Calu3 (cell line): ENCODE measurements around the gene IL1RL2. TPM values are rescaled to one million over a fixed set of nuclear protein-coding genes. Genes with fewer than 3 reads are reported as not detected.

Source experiments
- BruUV-seq: library from RNA; stranded (reverse); fragments of 400-500 nt; replicated peaks from 2 replicates; lab custom pipeline; 2021; lab: Mats Ljungman, UMichigan
- CTCF ChIA-PET: fragments of 300-600 bp; sonication (Branson Sonifier 250); formaldehyde crosslinking; loops from one replicate; lab custom pipeline; 2022; ENCODE audit warnings: antibody characterized with exemption; lab: Charles Lee
- DNase-seq: peaks from one replicate; pipeline ENCODE4 v3.0.0; 2022
- H3K27ac Mint-ChIP-seq: one replicate; pipeline ENCODE4 v1.8.0; 2022; ENCODE audit warnings: mixed read lengths; ENCODE audit not compliant: unreplicated experiment
- H3K27me3 Mint-ChIP-seq: one replicate; pipeline ENCODE4 v1.8.0; 2022; ENCODE audit warnings: mixed read lengths; ENCODE audit not compliant: unreplicated experiment
- H3K36me3 Mint-ChIP-seq: one replicate; pipeline ENCODE4 v1.8.0; 2022; ENCODE audit warnings: mild to moderate bottlenecking, moderate library complexity, mixed read lengths; ENCODE audit not compliant: insufficient read depth, unreplicated experiment
- H3K4me1 Mint-ChIP-seq: one replicate; pipeline ENCODE4 v1.8.0; 2022; ENCODE audit warnings: mild to moderate bottlenecking, low read depth, mixed read lengths; ENCODE audit not compliant: unreplicated experiment
- H3K4me3 Mint-ChIP-seq: one replicate; pipeline ENCODE4 v1.8.0; 2022; ENCODE audit warnings: mild to moderate bottlenecking, low read depth, moderate library complexity, mixed read lengths; ENCODE audit not compliant: unreplicated experiment
- H3K9me3 Mint-ChIP-seq: one replicate; pipeline ENCODE4 v1.8.0; 2022; ENCODE audit warnings: low read depth, mixed read lengths; ENCODE audit not compliant: unreplicated experiment
- intact Hi-C: fragments of 100-400 bp; cut with micrococcal nuclease; formaldehyde crosslinking; loops from one replicate; pipeline ENCODE4 v1.10.0; 2022; ENCODE audit not compliant: unreplicated experiment
- total RNA-seq: library from RNA; stranded (reverse); gene quantifications from 2 replicates; pipeline ENCODE4 v1.2.3, GENCODE V29; 2022
- TF ChIP-seq, protein P1 (sequence below): fragments of 200-600 bp; IDR thresholded peaks from one replicate; pipeline ENCODE4 v1.8.0; 2022; ENCODE audit warnings: antibody characterized with exemption; ENCODE audit not compliant: unreplicated experiment

The IL1RL2 gene
- total RNA-seq, 1 experiment from 2014 or later = 0.68 TPM

DNA sequence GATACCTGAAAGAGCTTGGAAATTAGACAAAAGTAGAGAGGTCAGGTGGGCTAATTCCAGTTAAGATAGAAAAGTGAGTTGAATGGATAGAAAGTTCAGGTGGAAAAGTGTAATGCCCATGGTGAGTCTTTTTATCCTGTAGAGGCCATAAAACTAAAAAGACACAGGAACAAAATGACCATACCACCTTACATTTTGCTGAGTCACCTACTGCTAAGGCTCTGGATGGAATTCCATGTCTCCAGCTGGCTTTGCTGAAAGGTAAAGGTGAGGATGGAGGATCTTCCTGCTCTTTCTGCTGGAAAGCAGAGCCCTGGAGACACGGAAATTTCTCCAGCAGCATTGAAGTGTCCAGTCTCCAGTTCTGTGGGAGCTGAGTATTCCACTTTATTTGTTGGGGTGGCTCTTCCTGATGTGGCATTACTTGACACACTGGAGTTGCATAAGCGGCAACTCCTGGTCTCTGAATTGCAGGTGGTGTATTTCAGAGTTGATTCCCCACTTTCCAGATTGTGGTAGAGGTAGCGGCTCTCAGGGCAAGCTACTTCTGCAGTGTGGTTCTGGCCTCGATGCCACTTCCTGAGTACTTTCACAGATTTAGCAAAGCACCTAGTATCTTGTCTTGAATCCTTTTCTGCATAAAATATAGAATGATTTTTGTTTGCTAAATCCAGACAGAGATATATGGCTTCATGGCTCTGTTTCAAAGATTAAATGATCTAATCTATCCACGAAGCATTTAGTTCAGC lies 10.7 kb downstream of the IL1RL2 start:
- H3K9me3 Mint-ChIP-seq = no peaks in the 10 kb centered on the region
- H3K4me3 Mint-ChIP-seq = no peak overlapping the region
- TF ChIP-seq, protein P1, sequence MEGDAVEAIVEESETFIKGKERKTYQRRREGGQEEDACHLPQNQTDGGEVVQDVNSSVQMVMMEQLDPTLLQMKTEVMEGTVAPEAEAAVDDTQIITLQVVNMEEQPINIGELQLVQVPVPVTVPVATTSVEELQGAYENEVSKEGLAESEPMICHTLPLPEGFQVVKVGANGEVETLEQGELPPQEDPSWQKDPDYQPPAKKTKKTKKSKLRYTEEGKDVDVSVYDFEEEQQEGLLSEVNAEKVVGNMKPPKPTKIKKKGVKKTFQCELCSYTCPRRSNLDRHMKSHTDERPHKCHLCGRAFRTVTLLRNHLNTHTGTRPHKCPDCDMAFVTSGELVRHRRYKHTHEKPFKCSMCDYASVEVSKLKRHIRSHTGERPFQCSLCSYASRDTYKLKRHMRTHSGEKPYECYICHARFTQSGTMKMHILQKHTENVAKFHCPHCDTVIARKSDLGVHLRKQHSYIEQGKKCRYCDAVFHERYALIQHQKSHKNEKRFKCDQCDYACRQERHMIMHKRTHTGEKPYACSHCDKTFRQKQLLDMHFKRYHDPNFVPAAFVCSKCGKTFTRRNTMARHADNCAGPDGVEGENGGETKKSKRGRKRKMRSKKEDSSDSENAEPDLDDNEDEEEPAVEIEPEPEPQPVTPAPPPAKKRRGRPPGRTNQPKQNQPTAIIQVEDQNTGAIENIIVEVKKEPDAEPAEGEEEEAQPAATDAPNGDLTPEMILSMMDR = no peak
- no peaks in the 10 kb centered on the region for H3K27me3 Mint-ChIP-seq
- no peak overlapping the region for H3K27ac Mint-ChIP-seq
- intact Hi-C loops = no loop called here
- H3K4me1 Mint-ChIP-seq = peaks cover 8% of the 10 kb centered on the region
- DNase-seq = no peak
- H3K36me3 Mint-ChIP-seq = no peaks in the 10 kb centered on the region
- CTCF ChIA-PET = no interaction called here
- no TSS peak for BruUV-seq

DNA sequence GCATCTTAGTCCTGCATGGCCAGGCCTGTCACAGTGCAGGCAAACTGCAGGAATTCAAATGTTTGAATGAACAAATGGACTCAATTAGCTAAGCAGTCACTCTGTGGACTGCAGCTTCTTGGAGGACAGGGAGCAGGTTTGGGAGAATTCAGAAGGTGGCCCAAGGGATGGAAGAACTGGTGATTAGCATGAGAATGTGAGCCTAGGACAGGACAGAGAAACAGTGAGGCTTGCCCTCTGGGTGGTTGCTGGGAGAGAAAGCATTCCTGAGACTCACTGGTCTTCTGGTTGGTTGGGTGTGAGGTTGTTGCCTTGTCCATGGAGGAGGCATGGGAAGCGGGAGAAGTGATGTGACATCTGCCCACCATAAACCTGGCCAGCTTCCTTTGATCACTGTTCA lies 13.7 kb downstream of the IL1RL2 start:
- intact Hi-C loops = no loop called here
- Mint-ChIP-seq H3K9me3 (peaks cover 6% of the 10 kb centered on the region), H3K4me1 (no peaks in the 10 kb centered on the region), H3K36me3 (no peaks in the 10 kb centered on the region), H3K27me3 (no peaks in the 10 kb centered on the region), H3K27ac (no peak overlapping the region), H3K4me3 (no peak overlapping the region)
- CTCF ChIA-PET = no interaction called here
- TF ChIP-seq, protein P1 = no peak
- no peak for DNase-seq
- BruUV-seq = no TSS peak

DNA sequence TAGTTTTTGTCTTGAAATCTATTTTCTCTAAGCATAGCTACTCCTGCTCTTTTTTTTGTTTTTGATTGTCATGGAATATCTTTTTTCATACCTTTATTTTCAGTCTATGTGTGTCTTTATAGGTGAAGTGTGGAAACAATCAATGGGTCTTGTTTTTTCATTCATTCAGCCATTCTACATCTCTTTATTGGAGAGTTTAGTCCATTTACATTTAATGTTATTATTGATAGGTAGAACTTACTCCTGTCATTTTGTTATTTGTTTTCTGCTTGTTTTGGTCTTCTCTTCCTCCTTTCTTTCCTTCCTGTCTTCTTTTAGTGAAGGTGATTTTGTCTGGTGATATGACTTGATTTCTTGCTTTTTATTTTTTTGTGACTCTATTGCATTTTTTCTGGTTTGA lies 17.8 kb downstream of the IL1RL2 start:
- intact Hi-C loops = no loop called here
- Mint-ChIP-seq H3K27ac (no peak overlapping the region), H3K4me3 (no peak overlapping the region), H3K36me3 (no peaks in the 10 kb centered on the region), H3K4me1 (no peaks in the 10 kb centered on the region), H3K27me3 (no peaks in the 10 kb centered on the region), H3K9me3 (peaks cover 6% of the 10 kb centered on the region)
- TF ChIP-seq, protein P1 = no peak
- CTCF ChIA-PET = no interaction called here
- DNase-seq = no peak
- BruUV-seq = no TSS peak

DNA sequence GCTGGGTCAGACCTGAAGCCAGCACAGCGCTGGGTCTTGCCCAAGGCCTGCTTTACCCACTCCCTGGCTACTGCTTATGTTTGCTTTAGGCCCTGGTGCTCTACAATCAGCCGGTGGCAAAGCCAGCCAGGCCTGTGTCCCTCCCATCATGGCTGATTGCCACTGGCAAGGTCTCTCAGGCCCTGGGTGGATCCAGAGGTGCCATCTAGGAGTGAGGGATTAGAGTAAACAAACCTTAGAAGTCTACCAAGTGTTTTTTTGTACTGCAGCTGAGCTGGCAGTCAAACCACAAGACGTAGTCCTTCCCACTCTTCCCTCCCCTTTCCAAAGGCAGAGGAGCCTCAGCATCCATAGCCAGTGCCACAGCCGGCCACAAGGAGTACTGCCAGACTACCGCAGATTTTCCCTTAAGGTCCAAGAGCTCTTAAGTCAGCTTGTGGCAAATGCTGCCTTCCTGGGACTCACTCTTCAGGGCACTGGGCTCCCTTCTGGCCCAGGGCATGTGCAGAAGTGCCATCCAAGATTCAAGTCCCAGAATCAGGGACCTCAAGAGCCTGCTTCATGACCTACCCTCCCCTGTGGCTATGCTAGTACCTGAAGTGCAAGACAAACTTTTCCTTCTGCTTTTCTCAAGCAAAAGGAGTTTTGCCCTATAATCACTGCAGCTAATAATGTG lies 20.0 kb downstream of the IL1RL2 start:
- BruUV-seq = no TSS peak
- TF ChIP-seq, protein P1 = no peak
- Mint-ChIP-seq H3K36me3 (no peaks in the 10 kb centered on the region), H3K4me1 (no peaks in the 10 kb centered on the region), H3K9me3 (peaks cover 6% of the 10 kb centered on the region), H3K27ac (no peak overlapping the region), H3K4me3 (no peak overlapping the region), H3K27me3 (no peaks in the 10 kb centered on the region)
- no peak for DNase-seq
- intact Hi-C loops = no loop called here
- CTCF ChIA-PET = no interaction called here
